ENCODE results near the gene FSTL4. TPM values are rescaled to one million over a fixed set of nuclear protein-coding genes. Genes with fewer than 3 reads are reported as not detected.

FSTL4 gene
- total and polyA plus RNA-seq, 2 donors (not counting 1 experiment from before 2014, with no cell fraction given) = 0.31 to 6.7 TPM

- Mint-ChIP-seq H3K9me3 (ENCODE audit: insufficient read depth) (no peaks in the 10 kb centered on the region), H3K27me3 (peaks cover 27% of the 10 kb centered on the region), H3K27ac (no peak overlapping the region), H3K4me1 (no peaks in the 10 kb centered on the region), H3K4me3 (no peak overlapping the region)
- no peak overlapping the region for H3K4me2 ChIP-seq (replicated peaks; ENCODE audit: low read depth, low read length, poor library complexity, severe bottlenecking)
- peaks cover 0 to 4% (median 0%) of the 10 kb centered on the region in 4 experiments for H3K27me3 ChIP-seq (replicated peaks in 1 of 4; ENCODE audit: control extremely low read depth in 1 of 4, control insufficient read depth in 3 of 4, insufficient read depth in 4 of 4, low read length in 3 of 4)
- DNase-seq (no peak), ATAC-seq (ENCODE audit: low read depth) (no peak)
- H4K20me1 ChIP-seq (ENCODE audit: control insufficient read depth, insufficient read depth, low read length, poor library complexity, severe bottlenecking) = no peaks in the 10 kb centered on the region
- no peak overlapping the region for H2AFZ ChIP-seq (ENCODE audit: insufficient read depth, low read depth, low read length, poor library complexity, severe bottlenecking)
- H3K27ac ChIP-seq (ENCODE audit: low read length in 2 of 2) = no peak overlapping the region
- H3K9me3 ChIP-seq (ENCODE audit: control extremely low read depth in 1 of 3, control insufficient read depth in 2 of 3, insufficient read depth in 1 of 3, low read length in 2 of 3) = no peaks in the 10 kb centered on the region
- no peaks in the 10 kb centered on the region for H3K79me2 ChIP-seq (ENCODE audit: control insufficient read depth, insufficient read depth, low read length)
- no peaks in the 10 kb centered on the region for H3K4me1 ChIP-seq (ENCODE audit: control insufficient read depth in 2 of 2, insufficient read depth in 2 of 2, low read length in 2 of 2)
- no peak for TF ChIP-seq EZH2 (IDR thresholded peaks at IDR 0.05; ENCODE audit: borderline replicate concordance, insufficient read depth, low read depth, low read length, poor library complexity, severe bottlenecking)
- TF ChIP-seq CTCF (IDR thresholded peaks at IDR 0.05) = no peak
- intact Hi-C loops (cut with micrococcal nuclease) = no loop called here
- ChIA-PET POLR2A (no interaction called here), CTCF (no interaction called here)
- 100% methylated on average over 1 of the region's 2 CpGs for WGBS (ENCODE audit: insufficient coverage)
- H3K36me3 ChIP-seq (replicated peaks in 1 of 2; ENCODE audit: control extremely low read depth in 1 of 2, control insufficient read depth in 1 of 2, extremely low read depth in 1 of 2, insufficient read depth in 2 of 2, low read length in 1 of 2) = no peaks in the 10 kb centered on the region
- H3K9ac ChIP-seq (ENCODE audit: low read length) = no peak overlapping the region
- H3K4me3 ChIP-seq (ENCODE audit: control extremely low read depth in 1 of 5, extremely low read depth in 1 of 5, insufficient read depth in 1 of 5, low read depth in 2 of 5, low read length in 4 of 5) = no peak overlapping the region
Measured at GRCh38 chr5:133453831-133454230, 158.5 kb downstream of the FSTL4 start.

GRCh38 chr5:133453084-133453780 is 159.1 kb downstream of the FSTL4 start:
- TF ChIP-seq CTCF (IDR thresholded peaks at IDR 0.05) (no peak), EZH2 (IDR thresholded peaks at IDR 0.05; ENCODE audit: borderline replicate concordance, insufficient read depth, low read depth, low read length, poor library complexity, severe bottlenecking) (no peak)
- ChIA-PET POLR2A (no interaction called here), CTCF (no interaction called here)
- Mint-ChIP-seq H3K27me3 (peaks cover 27% of the 10 kb centered on the region), H3K27ac (no peak overlapping the region), H3K9me3 (ENCODE audit: insufficient read depth) (no peaks in the 10 kb centered on the region), H3K4me3 (no peak overlapping the region), H3K4me1 (no peaks in the 10 kb centered on the region)
- Histone ChIP-seq H2AFZ (ENCODE audit: insufficient read depth, low read depth, low read length, poor library complexity, severe bottlenecking) (no peak overlapping the region), H3K27me3 (replicated peaks in 1 of 4; ENCODE audit: control extremely low read depth in 1 of 4, control insufficient read depth in 3 of 4, insufficient read depth in 4 of 4, low read length in 3 of 4) (peaks cover 0 to 4% (median 0%) of the 10 kb centered on the region in 4 experiments), H4K20me1 (ENCODE audit: control insufficient read depth, insufficient read depth, low read length, poor library complexity, severe bottlenecking) (no peaks in the 10 kb centered on the region), H3K9me3 (ENCODE audit: control extremely low read depth in 1 of 3, control insufficient read depth in 2 of 3, insufficient read depth in 1 of 3, low read length in 2 of 3) (no peaks in the 10 kb centered on the region), H3K36me3 (replicated peaks in 1 of 2; ENCODE audit: control extremely low read depth in 1 of 2, control insufficient read depth in 1 of 2, extremely low read depth in 1 of 2, insufficient read depth in 2 of 2, low read length in 1 of 2) (no peaks in the 10 kb centered on the region), H3K27ac (ENCODE audit: low read length in 2 of 2) (no peak overlapping the region), H3K79me2 (ENCODE audit: control insufficient read depth, insufficient read depth, low read length) (no peaks in the 10 kb centered on the region), H3K9ac (ENCODE audit: low read length) (no peak overlapping the region), H3K4me1 (ENCODE audit: control insufficient read depth in 2 of 2, insufficient read depth in 2 of 2, low read length in 2 of 2) (no peaks in the 10 kb centered on the region), H3K4me3 (ENCODE audit: control extremely low read depth in 1 of 5, extremely low read depth in 1 of 5, insufficient read depth in 1 of 5, low read depth in 2 of 5, low read length in 4 of 5) (no peak overlapping the region), H3K4me2 (replicated peaks; ENCODE audit: low read depth, low read length, poor library complexity, severe bottlenecking) (no peak overlapping the region)
- intact Hi-C loops (cut with micrococcal nuclease) = no loop called here
- ATAC-seq (ENCODE audit: low read depth) (no peak), DNase-seq (no peak)
- 78% methylated on average over 4 of the region's 4 CpGs for WGBS (ENCODE audit: insufficient coverage)

Measured in B cell (primary cell).